Measurements from ENCODE around the gene NOTCH2NLA.
"Not testable (repeated sequence)": the region's sequence is repeated elsewhere in the genome, so short reads cannot be mapped to it uniquely, and the experiment has no call there.

Gene NOTCH2NLA

GRCh38 chr1:146144465-146144864, 84.4 kb downstream of the NOTCH2NLA start, which contains the start of gene NBPF10:
Gene NBPF10, minus strand, starts transcription at chr1:146144804. Its CDS starts 35 bp downstream, at chr1:146144769.
- DNase-seq = not testable (repeated sequence)
